A673 (cell line): ENCODE results near the gene TMED9. TPM values are rescaled to one million over a fixed set of nuclear protein-coding genes. Genes with fewer than 3 reads are reported as not detected.
"Not testable (repeated sequence)": the region's sequence is repeated elsewhere in the genome, so short reads cannot be mapped to it uniquely, and the experiment has no call there.

Experiments
- BruUV-seq: library from RNA; stranded (reverse); fragments of 400-500 nt; replicated peaks from 2 replicates; lab custom pipeline; 2021; lab: Mats Ljungman, UMichigan
- CTCF ChIA-PET: fragments of 300-600 bp; sonication (Branson Sonifier 250); formaldehyde crosslinking; loops from one replicate; lab custom pipeline; 2022; ENCODE audit warnings: antibody characterized with exemption; lab: Charles Lee
- POLR2A ChIA-PET: fragments of 300-600 bp; sonication (Branson Sonifier 250); formaldehyde crosslinking; loops from one replicate; lab custom pipeline; 2022; ENCODE audit warnings: antibody characterized with exemption; ENCODE audit not compliant: low non-redundant PET; lab: Charles Lee
- DNase-seq: peaks from one replicate; pipeline ENCODE4 v3.0.0-alpha.2; 2015; ENCODE audit warnings: low spot score
- H3K27ac ChIP-seq: fragments of 200-600 bp; sonication (generic); 2 replicates; pipeline ENCODE4 v1.5.1; 2016; ENCODE audit warnings: mixed run types, low read depth, mild to moderate bottlenecking, mixed read lengths, antibody characterized with exemption, low read length; ENCODE audit not compliant: poor library complexity, severe bottlenecking
- H3K27me3 ChIP-seq: fragments of 200-600 bp; sonication (generic); replicated peaks from 2 replicates; pipeline ENCODE4 v1.6.1; 2017; ENCODE audit warnings: mixed run types, low read depth, mild to moderate bottlenecking, mixed read lengths, antibody characterized with exemption, low read length; ENCODE audit not compliant: insufficient read depth, poor library complexity
- H3K36me3 ChIP-seq: fragments of 200-600 bp; sonication (generic); 2 replicates; pipeline ENCODE4 v1.6.1; 2016; ENCODE audit warnings: mixed run types, mild to moderate bottlenecking, mixed read lengths, antibody characterized with exemption, low read length; ENCODE audit not compliant: insufficient read depth, poor library complexity, severe bottlenecking
- H3K4me1 ChIP-seq: fragments of 200-600 bp; sonication (generic); 2 replicates; pipeline ENCODE4 v1.6.1; 2017; ENCODE audit warnings: mixed run types, mild to moderate bottlenecking, mixed read lengths, antibody characterized with exemption, low read length; ENCODE audit not compliant: insufficient read depth, poor library complexity, severe bottlenecking
- H3K4me3 ChIP-seq: fragments of 200-600 bp; sonication (generic); 2 replicates; pipeline ENCODE4 v1.5.1; 2016; ENCODE audit warnings: low read depth, mixed run types, mild to moderate bottlenecking, mixed read lengths, low read length; ENCODE audit not compliant: poor library complexity, severe bottlenecking
- H3K9me3 ChIP-seq: fragments of 200-600 bp; sonication (generic); 2 replicates; pipeline ENCODE4 v1.6.1; 2016; ENCODE audit warnings: mixed run types, low read depth, mild to moderate bottlenecking, mixed read lengths, antibody characterized with exemption, low read length; ENCODE audit not compliant: poor library complexity, severe bottlenecking
- EZH2 ChIP-seq: fragments of 200-600 bp; sonication (generic); IDR thresholded peaks from 2 replicates; pipeline ENCODE4 v1.6.1; 2017; ENCODE audit warnings: borderline replicate concordance, low read depth, mild to moderate bottlenecking, mixed read lengths, antibody characterized with exemption, low read length; ENCODE audit not compliant: poor library complexity, severe bottlenecking
- intact Hi-C: fragments of 100-400 bp; cut with micrococcal nuclease; formaldehyde crosslinking; loops from one replicate; pipeline ENCODE4 v1.10.0; 2022; ENCODE audit not compliant: unreplicated experiment
- total RNA-seq: library from RNA; stranded (reverse); gene quantifications from 2 replicates; pipeline ENCODE4 v1.2.3, GENCODE V29; 2021
- TF ChIP-seq, protein P1 (sequence below): fragments of 300-800, 200-600 bp; sonication (generic); conservative IDR thresholded peaks from 2 replicates; pipeline ENCODE4 v1.5.1; 2017; ENCODE audit warnings: low read depth, mild to moderate bottlenecking, antibody characterized with exemption, low read length, moderate library complexity, mixed read lengths

Gene TMED9
- total RNA-seq, 1 experiment from 2014 or later = 88.6 TPM

DNA sequence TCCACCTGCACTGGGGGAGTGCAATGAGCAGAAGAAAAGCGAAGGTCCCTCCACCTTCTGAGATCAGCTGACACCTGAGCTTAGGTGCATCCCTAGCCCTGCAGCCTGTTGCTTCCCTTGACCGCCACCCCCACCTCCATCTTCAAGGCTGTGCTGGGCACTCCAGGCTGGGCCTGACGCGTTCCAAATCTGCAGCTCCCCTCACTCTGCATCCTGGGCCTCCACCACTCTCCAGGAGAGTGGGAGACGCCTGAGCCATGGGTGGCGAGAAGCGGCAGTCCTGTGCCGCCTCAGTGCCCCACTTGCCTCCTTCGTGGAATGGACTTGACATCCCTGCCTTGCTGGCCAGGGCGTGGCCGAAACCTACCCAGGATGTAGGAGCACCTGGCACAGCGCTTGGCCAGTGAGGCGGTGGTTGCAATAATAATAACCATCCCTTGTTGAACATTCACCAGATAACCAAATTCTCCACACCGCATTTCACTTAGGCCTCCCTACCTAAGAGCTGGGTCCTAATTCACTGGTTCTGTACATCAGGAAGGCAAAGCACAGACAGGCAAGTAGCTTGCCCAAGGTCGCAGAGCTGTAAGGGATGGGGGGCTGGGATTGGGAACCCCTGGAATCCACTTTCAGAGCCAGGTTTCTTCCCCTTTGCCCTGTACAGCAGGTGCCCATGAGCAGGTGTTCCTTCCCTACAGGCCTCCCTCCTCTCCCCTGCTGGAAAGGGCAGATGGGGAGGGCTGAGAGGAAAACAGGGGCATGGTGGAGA, 19.6 kb downstream of the TMED9 start:
- no peak for DNase-seq
- CTCF ChIA-PET = no interaction called here
- Histone ChIP-seq H3K27me3 (no peaks in the 10 kb centered on the region), H3K9me3 (no peaks in the 10 kb centered on the region), H3K36me3 (no peaks in the 10 kb centered on the region), H3K4me1 (peaks cover 4% of the 10 kb centered on the region), H3K4me3 (no peak overlapping the region), H3K27ac (no peak overlapping the region)
- intact Hi-C loops = no loop called here
- POLR2A ChIA-PET = no interaction called here
- TF ChIP-seq, protein P1, sequence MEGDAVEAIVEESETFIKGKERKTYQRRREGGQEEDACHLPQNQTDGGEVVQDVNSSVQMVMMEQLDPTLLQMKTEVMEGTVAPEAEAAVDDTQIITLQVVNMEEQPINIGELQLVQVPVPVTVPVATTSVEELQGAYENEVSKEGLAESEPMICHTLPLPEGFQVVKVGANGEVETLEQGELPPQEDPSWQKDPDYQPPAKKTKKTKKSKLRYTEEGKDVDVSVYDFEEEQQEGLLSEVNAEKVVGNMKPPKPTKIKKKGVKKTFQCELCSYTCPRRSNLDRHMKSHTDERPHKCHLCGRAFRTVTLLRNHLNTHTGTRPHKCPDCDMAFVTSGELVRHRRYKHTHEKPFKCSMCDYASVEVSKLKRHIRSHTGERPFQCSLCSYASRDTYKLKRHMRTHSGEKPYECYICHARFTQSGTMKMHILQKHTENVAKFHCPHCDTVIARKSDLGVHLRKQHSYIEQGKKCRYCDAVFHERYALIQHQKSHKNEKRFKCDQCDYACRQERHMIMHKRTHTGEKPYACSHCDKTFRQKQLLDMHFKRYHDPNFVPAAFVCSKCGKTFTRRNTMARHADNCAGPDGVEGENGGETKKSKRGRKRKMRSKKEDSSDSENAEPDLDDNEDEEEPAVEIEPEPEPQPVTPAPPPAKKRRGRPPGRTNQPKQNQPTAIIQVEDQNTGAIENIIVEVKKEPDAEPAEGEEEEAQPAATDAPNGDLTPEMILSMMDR = no peak
- BruUV-seq = no TSS peak

DNA sequence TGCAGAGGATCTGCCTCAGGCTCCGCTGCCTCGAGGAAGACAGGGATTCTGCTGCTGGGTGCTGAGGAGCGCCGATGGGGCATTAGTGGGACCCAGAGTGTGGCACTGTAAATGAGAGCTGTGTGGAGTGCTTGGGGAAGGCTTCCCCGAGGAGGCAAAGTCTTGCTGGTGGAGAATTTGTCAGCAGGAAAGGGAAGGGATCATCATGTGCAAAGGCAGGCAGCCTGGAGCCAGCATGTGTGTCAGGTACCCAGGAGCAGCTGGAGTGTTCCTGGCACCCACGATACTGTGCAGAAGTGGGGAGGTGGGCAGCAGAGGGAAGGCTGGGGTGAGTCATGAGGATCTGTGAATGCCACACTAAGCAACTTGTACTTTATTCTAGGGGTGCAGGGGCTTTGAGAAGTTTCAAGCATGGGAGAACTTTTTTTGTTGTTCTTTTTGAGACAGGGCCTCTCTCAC, 20.2 kb downstream of the TMED9 start:
- BruUV-seq = no TSS peak
- ChIA-PET POLR2A (no interaction called here), CTCF (no interaction called here)
- Histone ChIP-seq H3K4me3 (no peak overlapping the region), H3K27ac (no peak overlapping the region), H3K36me3 (no peaks in the 10 kb centered on the region), H3K9me3 (no peaks in the 10 kb centered on the region), H3K27me3 (no peaks in the 10 kb centered on the region), H3K4me1 (peaks cover 4% of the 10 kb centered on the region)
- TF ChIP-seq, protein P1 = no peak
- no peak for TF ChIP-seq EZH2
- DNase-seq = no peak
- intact Hi-C loops = no loop called here

DNA sequence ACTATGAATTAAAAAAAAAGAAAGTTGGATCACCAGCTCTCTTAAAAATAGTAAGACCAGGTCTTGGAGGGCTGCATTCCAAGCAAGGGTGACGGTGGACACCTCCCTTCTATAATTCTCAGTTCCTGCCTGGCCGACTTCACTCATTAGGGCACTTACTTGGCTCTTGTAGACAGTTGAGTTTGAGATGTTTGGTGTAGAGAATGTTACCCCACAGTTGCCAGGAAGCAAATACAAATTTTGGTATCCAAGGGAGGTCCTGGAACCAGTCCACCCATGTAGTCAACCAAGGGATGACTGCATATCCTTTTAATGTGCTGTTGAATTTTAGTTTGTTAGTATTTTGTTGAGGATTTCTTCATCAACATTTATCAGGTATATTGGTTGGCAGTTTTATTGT, 28.6 kb downstream of the TMED9 start:
- Histone ChIP-seq H3K4me1 (no peaks in the 10 kb centered on the region), H3K4me3 (no peak overlapping the region), H3K36me3 (peaks cover 6% of the 10 kb centered on the region), H3K27me3 (no peaks in the 10 kb centered on the region), H3K9me3 (no peaks in the 10 kb centered on the region), H3K27ac (no peak overlapping the region)
- DNase-seq = no peak
- CTCF ChIA-PET = no interaction called here
- no peak for TF ChIP-seq EZH2
- TF ChIP-seq, protein P1 = no peak
- intact Hi-C loops = no loop called here
- POLR2A ChIA-PET = no interaction called here
- BruUV-seq = no TSS peak

DNA sequence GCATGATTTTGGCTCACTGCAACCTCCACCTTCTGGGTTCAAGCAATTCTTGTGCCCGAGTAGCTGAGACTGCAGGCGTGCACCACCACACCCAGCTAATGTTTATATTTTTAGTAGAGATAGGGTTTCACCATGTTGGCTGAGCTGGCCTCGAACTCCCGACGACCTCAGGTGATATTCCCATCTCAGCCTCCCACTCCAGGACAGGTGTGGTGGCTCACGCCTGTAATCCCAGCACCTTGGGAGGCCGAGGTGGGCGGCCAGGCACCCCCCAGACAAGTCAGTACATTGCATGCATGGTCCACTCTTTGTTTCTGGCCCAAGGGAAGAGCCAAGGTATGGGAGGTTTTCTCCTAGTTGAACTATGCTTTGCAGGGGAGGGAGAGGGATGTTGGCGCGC, 32.2 kb downstream of the TMED9 start:
- H3K36me3 ChIP-seq, BruUV-seq, H3K9me3 ChIP-seq, CTCF ChIA-PET, intact Hi-C loops, H3K27me3 ChIP-seq, DNase-seq, H3K4me1 ChIP-seq, H3K4me3 ChIP-seq, H3K27ac ChIP-seq, POLR2A ChIA-PET: not testable (repeated sequence)

DNA sequence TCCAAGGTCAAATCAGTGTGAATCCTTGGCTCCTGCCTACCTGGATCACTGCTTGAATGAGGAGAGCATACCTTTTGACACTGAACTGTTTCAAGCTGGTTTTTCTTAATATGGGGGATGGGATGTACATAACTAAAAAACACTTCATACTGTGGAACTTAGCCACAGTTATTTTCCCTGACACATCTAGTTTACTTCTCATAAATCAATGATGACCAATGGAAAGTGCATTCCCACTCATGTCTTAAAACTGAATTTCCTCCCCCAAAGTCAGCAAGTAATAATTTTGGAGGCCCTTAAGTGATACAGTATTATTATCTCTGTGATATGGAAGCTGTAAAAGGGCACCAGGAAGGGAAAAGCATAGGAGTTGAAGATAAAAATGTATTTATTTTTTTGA, 38.2 kb downstream of the TMED9 start:
- POLR2A ChIA-PET, H3K36me3 ChIP-seq, intact Hi-C loops, DNase-seq, H3K4me1 ChIP-seq, H3K4me3 ChIP-seq, H3K9me3 ChIP-seq, H3K27ac ChIP-seq, CTCF ChIA-PET, H3K27me3 ChIP-seq, BruUV-seq: not testable (repeated sequence)
